GM21825 (cell line): ENCODE results near the gene POPDC2.
"Not testable (repeated sequence)": the region's sequence is repeated elsewhere in the genome, so short reads cannot be mapped to it uniquely, and the experiment has no call there.

ENCODE experiments used
- ATAC-seq: cut with Tn5 transposase; IDR thresholded peaks from one replicate; pipeline ENCODE4 v1.9.1; 2021; ENCODE audit warnings: mild to moderate bottlenecking, moderate library complexity; ENCODE audit not compliant: unreplicated experiment

POPDC2 gene

DNA sequence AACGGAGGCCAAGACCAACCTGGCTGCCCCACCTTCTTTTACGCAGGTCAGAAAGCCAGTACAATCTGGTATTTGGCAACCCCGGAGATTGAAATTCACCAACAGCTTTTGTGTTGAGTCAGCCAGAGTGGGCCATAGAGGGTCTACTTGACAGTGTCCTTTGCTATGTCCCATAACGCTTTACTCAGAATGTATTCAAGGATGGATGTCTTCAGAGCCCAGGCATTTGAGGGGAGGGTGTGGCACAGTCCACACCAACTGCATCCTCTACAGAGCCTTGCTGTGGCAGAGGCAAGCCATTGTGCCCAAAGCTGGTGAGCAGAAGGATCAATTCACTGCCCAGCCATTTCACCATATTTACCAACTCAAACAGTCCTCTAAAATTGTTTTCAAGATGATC lies 44.3 kb downstream of the POPDC2 start:
- ATAC-seq: no peak

DNA sequence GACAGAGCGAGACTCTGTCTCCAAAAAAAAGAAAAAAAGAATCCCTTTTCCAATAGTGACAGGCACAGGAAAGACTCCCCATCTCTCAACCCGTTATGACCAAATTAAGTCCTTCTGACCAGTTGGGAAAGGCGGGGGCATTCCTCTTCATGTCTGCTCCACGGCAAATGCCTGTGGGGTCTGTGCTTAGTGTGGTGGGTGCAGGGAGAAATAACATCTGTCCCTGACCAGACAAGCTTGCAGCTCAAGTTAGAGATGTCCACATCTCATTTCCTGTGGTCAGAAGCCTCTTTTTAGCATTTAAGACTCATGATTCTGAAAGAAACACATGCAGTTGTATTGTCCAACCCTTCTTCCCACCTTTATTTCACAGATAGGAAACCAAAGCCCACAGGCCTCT lies 46.5 kb downstream of the POPDC2 start:
- no peak for ATAC-seq

DNA sequence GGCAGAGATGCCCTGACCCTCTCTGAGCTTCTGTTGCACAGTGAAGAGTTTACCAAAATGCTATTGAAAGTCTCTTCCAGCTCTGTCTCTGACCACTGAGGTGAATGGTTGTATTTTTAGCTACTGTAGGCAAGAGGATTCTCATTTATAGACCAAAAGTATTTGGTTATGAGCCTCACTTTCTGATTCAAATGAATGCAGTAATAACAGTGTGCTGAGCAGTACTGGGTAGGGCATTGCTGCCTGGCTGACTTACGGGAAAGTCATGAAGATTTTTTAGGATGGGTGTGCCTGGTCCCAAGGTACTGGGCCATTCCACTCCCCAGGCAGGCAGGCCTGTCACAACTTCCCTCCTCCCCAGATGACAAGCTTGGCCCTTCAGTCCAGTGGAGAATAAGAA lies 47.2 kb downstream of the POPDC2 start:
- ATAC-seq: no peak

DNA sequence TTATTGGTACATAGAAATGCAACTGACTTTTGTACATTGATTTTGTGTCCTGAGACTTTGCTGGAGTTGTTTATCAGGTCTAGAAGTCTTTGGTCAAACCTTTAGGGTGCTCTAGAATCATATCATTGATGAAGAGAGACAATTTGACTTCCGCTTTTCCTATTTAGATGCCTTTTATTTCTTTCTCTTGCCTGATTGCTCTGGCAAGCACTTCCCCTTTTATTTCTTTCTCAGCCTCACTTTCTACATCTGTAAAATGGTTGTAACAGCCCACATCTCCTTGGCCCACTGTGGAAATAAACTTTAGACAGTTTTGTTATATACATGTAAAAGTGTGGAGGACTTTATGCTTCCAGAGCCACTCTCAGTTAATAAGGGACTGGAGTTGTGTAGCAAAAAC lies 48.7 kb downstream of the POPDC2 start:
- no peak for ATAC-seq

GRCh38 chr3:119609301-119609700 lies 51.1 kb downstream of the POPDC2 start:
- no peak for ATAC-seq

DNA sequence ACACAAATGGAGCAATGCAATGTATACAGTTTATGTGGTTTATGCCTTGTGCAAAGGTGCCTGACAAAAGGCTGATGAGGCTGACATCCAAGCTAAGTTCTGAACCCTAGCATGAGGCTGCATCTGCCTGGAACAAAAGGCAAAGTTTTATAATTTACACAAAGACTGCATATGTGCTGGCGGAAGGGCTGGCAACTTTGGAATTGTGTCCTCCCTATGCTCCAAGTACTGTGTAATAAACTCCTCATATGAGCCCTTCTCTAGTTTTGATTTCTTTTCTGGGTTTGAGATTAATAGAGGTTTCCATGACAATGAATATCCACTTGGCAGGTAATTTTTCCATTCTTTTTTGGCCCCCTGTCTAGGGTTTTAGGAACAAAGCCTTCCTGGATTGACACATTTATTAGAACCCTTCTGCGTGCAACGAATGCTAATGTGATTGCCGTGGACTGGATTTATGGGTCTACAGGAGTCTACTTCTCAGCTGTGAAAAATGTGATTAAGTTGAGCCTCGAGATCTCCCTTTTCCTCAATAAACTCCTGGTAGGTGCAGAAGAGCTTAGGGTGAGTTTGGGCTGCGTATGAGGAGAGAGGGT lies 51.9 kb downstream of the POPDC2 start:
- no peak for ATAC-seq

GRCh38 chr3:119604878-119605277 lies 55.5 kb downstream of the POPDC2 start:
- ATAC-seq: no peak

GRCh38 chr3:119602676-119603075 lies 57.7 kb downstream of the POPDC2 start:
- no peak for ATAC-seq

DNA sequence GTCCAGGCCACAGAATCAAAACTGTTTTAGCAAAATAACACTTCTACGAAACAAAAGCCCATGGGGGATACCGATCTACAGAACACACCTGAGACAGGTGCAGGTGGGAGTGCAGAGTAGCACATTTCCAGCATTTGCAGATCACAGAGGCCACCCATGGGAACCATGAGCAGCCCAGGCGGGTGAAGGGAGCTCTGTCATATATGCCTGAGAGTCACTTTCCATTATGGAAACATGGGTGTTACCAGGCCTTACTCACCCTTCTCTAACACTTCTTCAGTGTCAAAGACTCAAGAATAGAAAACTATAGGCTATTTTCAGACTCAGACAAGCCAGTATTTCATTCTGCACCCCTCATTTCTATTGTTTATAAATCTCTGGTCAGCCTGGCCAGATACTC lies 59.2 kb downstream of the POPDC2 start:
- ATAC-seq: no peak

- peak; percentile 56 for ATAC-seq
These were observed 59.7 kb downstream of the POPDC2 start for GRCh38 chr3:119600732-119601131.

- ATAC-seq: no peak
These were observed 60.7 kb downstream of the POPDC2 start for GRCh38 chr3:119599558-119600174.

- peak; percentile 49 for ATAC-seq
These were observed 61.8 kb downstream of the POPDC2 start for GRCh38 chr3:119598410-119599098.

DNA sequence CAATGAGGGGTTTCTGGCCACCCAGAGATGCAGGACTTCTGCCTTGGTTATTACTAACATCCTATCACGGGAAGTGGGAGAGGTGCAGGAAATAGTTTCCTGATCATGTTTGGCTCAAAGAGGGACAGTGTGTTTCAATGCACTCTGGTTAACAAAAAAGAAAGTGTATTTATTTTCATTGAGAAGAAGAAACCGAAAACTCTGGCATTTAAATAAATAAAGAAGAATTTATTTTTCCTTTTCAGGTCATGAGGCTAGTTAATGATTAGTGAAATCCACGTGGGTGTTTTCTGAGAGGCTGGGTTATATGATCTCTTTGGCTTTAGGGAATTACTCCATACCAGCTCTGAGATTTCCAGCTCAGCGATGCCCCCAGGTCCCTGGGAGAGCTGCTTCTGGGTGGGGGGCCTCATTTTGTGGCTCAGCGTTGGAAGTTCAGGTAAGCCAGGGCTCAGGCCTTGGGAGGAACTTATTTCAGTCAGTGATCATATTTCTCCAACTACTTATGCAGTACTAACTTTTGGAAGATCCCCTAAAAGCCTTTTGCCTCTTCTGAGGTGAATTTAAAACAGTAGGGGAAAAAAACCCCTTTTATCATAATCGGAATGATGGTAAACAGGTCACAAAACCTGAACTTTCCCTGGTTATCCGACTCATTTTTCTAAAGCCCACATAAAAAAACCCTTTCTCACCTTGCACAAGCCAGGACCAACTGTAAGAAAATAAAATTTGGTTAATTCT lies 62.7 kb downstream of the POPDC2 start, which contains the start of gene PLA1A:
TSS of gene PLA1A (plus strand) at position 338 of the 741 bp plus-strand sequence. CDS start at position 367, 29 bp downstream.
- peak; percentile 23 for ATAC-seq

GRCh38 chr3:119596398-119596797 lies 64.0 kb downstream of the POPDC2 start:
- ATAC-seq: no peak

GRCh38 chr3:119595639-119596334 lies 64.6 kb downstream of the POPDC2 start:
- ATAC-seq: no peak

GRCh38 chr3:119594929-119595328 lies 65.5 kb downstream of the POPDC2 start:
- ATAC-seq: not testable (repeated sequence)

DNA sequence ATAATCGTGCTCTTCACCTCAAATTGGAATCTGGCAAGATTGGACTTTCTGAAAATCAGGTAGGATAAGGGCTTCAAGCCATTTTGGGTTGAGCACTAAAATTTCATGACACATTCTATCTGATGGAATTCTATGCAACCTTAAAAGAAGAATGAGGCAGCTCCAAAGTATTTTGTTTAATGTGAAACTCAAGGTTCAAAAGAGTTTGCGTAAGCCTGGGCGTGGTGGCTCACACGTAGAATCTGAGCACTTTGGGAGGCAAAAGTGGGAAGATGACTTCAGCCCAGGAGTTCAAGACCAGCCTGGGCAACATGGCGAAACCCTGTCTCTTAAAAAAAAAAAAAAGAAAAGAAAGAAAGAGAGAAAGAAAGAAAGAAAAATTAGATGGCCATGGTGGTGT lies 66.3 kb downstream of the POPDC2 start:
- ATAC-seq: no peak

DNA sequence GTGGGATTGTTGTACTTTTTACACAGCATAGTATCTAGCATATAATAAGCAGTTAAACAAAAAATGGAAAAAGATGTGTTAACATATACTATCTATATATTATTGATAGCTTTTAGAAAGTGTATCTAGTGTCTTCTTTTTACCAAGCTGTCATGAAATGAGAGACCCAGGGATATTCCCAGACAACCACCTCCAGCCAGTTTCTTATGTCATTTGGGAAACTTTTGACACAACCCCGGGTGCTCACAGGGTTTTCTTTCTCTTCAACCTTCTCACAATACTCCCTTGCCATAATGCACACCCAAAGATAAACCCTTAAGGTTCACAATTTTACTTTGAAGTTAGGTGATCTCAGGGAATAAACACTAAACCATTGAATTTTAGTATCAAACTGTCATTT lies 67.5 kb downstream of the POPDC2 start:
- no peak for ATAC-seq
